NB4 (cell line): ENCODE data around the gene SLC35F1.

Experiments
- DNase-seq: peaks from one replicate; pipeline ENCODE4 v3.0.0; 2010; ENCODE audit warnings: low read depth
- H3K4me3 ChIP-seq: one replicate; pipeline ENCODE4 v1.5.1; 2011; ENCODE audit warnings: mild to moderate bottlenecking, low read depth, low read length, moderate library complexity
- CTCF ChIP-seq: IDR thresholded peaks from one replicate; pipeline ENCODE4 v1.5.1; 2012; ENCODE audit warnings: low read depth, low read length
- MYC ChIP-seq: IDR thresholded peaks from 2 replicates; pipeline ENCODE4 v1.6.1; 2011; ENCODE audit warnings: low read depth, low read length
- POLR2A ChIP-seq: IDR thresholded peaks from 2 replicates; pipeline ENCODE4 v1.6.1; 2011; ENCODE audit warnings: mild to moderate bottlenecking; ENCODE audit not compliant: insufficient read length; ENCODE audit errors: extremely low read depth
- TF ChIP-seq, protein P1 (sequence below): IDR thresholded peaks from 2 replicates; pipeline ENCODE4 v1.6.1; 2011; ENCODE audit warnings: low read depth, low read length

The SLC35F1 gene

DNA sequence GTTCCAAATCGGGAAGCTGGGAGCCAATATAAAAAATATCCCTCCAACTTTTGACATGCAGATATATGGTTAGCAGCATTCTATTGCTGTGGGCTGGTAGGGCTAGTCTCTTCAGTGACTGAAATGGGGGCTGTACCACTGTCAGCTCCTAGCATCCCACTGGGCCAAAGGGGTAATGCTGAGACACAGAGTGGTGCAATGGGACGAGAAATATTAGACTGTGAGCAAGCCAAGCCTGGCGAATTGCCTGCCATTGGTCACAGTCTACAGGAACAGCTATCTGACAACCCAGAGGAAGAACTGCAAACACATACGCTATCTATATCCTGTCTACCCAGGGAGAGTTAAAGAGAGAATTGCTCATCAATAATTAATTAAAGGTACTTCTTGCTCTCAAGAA is 3.5 kb downstream of the SLC35F1 start:
- no peak overlapping the region for H3K4me3 ChIP-seq
- DNase-seq = no peak

GRCh38 chr6:117911150-117911549 is 4.1 kb downstream of the SLC35F1 start:
- no peak for DNase-seq
- no peak overlapping the region for H3K4me3 ChIP-seq
- TF ChIP-seq, protein P1, sequence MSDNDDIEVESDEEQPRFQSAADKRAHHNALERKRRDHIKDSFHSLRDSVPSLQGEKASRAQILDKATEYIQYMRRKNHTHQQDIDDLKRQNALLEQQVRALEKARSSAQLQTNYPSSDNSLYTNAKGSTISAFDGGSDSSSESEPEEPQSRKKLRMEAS = no peak
- no peak for TF ChIP-seq POLR2A
- no peak for TF ChIP-seq MYC
- no peak for TF ChIP-seq CTCF

More for the DNA sequence above, 3.5 kb downstream of the SLC35F1 start:
- TF ChIP-seq MYC (no peak), CTCF (no peak), POLR2A (no peak)
- TF ChIP-seq, protein P1 = no peak

- H3K4me3 ChIP-seq = no peak overlapping the region
- no peak for DNase-seq
- TF ChIP-seq POLR2A (no peak), MYC (no peak), CTCF (no peak)
- TF ChIP-seq, protein P1 = no peak
Observed at GRCh38 chr6:117911660-117912059, 4.6 kb downstream of the SLC35F1 start.

- H3K4me3 ChIP-seq = no peak overlapping the region
- TF ChIP-seq, protein P1 = no peak
- no peak for TF ChIP-seq POLR2A
- TF ChIP-seq CTCF = no peak
- TF ChIP-seq MYC = no peak
- DNase-seq = no peak
Observed at GRCh38 chr6:117915846-117916245, 8.8 kb downstream of the SLC35F1 start.

- no peak for DNase-seq
- H3K4me3 ChIP-seq = no peak overlapping the region
- TF ChIP-seq, protein P1 = no peak
- TF ChIP-seq MYC (no peak), CTCF (no peak), POLR2A (no peak)
Observed at GRCh38 chr6:117916483-117916882, 9.4 kb downstream of the SLC35F1 start.

DNA sequence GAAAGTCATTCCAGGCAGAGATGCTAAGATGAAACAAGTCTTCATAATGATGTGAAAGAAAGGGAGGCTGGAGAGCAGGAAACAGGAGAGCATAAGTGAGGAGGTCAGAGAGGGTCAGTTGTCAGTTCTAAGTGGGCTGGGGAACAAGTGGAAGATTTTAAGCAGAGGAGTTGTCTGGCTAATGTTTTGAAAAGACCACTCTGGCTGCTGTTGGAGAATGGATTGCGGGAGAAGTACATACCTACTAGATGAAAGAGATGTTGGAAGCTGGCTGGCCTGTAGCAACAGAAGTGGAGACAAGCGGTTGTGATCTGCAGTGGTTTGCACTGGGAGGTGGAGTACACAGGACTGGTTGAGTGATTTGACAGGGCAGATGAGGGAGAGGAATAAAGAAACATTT is 10.1 kb downstream of the SLC35F1 start:
- DNase-seq = no peak
- TF ChIP-seq CTCF = no peak
- no peak for TF ChIP-seq MYC
- TF ChIP-seq POLR2A = no peak
- TF ChIP-seq, protein P1 = no peak
- H3K4me3 ChIP-seq = no peak overlapping the region
